HG03045 (cell line): Measurements from ENCODE around the gene NTN4.
"Not testable (repeated sequence)": the region's sequence is repeated elsewhere in the genome, so short reads cannot be mapped to it uniquely, and the experiment has no call there.

ENCODE experiments used
- ATAC-seq: cut with Tn5 transposase; IDR thresholded peaks from one replicate; pipeline ENCODE4 v1.9.1; 2021; ENCODE audit warnings: mild to moderate bottlenecking, moderate library complexity; ENCODE audit not compliant: unreplicated experiment

Gene NTN4

DNA sequence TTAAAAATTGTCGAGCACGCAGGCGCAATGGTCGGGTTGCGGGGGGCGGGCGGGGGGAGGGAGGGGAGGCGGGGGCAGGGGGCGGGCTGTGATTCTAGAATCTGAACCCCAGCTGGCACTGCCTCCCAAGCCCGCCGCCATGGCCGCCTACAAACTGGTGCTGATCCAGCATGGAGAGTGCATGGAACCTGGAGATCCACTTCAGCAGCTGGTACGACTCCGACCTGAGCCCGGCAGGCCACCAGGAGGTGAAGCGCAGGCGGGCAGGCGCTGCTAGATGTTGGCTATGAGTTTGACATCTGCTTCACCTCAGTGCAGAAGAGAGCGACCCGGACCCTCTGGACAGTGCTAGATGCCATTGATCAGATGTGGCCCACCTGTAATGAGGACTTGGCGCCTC lies 118.4 kb downstream of the NTN4 start:
- ATAC-seq = no peak

DNA sequence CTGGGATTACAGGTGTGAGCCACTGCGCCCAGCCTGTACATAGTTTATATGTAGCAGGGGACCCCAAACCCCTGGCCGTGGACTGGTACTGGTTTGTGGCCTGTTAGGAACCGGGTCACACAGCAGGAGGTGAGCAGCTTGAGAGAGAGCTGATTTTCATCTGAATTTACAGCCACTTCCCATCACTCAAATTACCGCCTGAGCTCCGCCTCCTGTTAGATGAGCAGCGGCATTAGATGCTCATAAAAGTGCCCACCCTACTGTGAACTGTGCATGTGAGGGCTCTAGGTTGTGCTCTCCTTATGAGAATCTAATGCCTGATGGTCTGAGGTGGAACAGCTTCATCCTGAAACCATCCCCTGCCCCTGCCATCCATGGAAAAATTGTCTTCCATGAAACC lies 119.3 kb downstream of the NTN4 start:
- ATAC-seq = no peak

DNA sequence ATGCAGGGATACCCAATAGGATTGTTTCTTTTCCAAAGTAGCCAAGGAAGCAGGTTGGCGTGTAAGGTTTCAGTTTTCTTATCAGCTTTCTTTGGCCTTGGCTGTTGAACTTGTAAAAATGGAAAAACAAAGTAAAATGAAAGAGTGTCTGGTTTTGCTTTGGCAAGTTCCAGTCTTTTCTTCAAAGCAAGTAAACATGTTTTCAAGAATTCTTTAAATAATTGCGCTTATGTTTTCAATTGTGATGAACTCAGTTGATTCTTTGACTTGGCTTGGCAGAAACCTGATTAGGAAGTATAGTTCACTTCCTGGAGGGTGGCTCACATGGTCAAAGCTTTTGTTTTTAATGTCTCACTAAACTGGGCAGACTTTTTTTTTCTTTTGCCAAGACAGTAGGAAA lies 127.0 kb downstream of the NTN4 start:
- ATAC-seq = no peak

DNA sequence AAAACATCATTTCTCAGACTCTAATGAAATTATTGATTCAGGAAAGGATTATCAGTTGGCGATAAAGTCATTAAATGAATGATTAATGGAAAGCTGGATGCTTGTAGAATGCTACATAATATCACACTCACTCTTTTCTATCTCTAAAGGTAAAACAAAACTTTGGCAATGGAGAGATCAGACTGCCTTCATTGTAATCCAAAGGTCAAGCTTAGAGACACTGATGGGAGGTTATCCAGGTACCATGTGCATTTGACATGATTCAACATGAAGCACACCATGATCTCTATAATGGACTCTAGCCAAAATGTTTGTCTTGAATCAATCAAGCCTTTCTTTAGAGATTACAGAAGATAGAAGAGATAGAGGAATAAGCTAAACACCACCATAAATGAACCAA lies 129.2 kb downstream of the NTN4 start:
- ATAC-seq = no peak

DNA sequence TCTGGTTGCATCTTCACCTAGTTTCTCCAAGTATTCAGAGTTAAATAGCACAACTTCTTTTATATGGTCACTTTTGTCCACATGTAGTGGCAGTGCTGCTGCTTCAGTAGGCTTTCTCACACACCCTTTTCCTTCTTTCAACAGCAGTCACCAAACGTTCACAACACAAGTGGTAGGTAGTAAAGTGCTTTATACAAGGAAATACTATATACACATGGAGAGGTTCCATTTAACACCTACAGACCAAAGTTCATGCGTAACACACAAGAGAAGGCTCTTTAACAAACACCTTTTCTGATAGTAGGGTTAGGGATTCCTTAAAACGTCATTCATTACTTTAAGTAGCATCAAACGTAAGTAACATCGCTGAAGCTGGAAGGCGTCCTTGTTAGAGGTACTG lies 132.2 kb downstream of the NTN4 start:
- no peak for ATAC-seq

DNA sequence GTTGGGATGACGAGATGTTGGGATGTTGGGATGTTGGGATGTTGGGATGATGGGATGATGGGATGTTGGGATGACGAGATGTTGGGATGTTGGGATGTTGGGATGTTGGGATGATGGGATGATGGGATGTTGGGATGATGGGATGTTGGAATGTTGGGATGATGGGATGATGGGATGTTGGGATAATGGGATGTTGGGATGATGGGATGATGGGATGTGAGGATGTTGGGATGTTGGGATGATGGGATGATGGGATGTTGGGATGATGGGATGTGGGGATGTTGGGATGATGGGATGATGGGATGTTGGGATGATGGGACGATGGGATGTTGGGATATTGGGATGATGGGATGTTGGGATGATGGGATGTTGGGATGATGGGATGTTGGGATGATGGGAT lies 135.9 kb downstream of the NTN4 start:
- not testable (repeated sequence) for ATAC-seq

DNA sequence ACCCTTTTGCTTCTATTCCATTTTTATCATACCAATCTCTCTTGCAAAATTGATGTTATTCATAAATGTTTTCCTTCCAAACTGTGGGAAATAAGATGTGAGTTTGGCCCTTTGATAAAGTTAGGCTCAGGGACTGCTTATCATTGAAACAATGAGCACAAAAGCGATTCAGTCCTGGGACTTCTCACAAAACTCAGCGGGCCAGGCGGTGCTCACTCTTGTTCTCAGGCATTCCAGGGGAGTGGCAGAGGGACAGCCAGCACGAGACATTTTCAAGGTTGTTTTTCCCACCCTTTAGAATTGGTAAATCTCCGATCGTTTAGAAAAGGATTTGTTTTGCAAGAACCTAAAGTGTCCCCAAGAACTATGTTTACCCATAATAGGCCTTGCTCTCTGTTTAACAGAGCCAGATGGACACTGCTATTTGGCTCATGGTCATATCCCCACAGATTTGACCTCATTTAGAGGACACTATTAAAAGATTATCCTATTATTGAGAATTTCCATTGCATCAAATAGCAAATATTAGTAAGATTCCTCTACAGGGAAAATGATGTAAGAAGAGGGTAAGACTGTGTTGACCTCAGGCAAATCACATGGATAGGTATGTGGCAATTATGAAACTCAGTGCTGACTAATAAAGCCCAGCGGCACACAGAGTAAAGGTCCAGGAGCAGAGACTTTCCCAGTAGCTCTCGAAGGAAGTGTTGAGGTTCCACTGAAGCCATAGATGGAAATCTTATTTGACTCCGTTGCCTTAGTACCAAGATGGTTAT lies 136.6 kb downstream of the NTN4 start:
- ATAC-seq = no peak

DNA sequence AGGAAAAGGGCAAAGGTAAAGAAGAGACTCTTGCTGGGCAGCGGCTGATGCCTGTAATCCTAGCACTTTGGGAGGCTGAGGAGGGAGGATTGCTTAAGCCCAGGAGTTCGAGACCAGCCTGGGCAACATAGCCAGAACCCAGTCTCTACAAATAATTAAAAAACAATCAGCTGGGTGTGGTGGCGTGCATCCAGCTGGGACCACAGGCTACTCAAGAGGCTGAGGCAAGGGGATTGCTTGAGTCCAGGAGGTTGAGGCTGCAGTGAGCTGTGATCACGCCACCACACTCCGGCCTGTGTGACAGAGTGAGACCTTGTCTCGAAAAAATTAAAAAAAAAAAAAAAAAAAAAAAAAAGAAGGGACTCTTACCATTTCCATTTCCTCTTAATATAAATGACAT lies 138.9 kb downstream of the NTN4 start:
- no peak for ATAC-seq

DNA sequence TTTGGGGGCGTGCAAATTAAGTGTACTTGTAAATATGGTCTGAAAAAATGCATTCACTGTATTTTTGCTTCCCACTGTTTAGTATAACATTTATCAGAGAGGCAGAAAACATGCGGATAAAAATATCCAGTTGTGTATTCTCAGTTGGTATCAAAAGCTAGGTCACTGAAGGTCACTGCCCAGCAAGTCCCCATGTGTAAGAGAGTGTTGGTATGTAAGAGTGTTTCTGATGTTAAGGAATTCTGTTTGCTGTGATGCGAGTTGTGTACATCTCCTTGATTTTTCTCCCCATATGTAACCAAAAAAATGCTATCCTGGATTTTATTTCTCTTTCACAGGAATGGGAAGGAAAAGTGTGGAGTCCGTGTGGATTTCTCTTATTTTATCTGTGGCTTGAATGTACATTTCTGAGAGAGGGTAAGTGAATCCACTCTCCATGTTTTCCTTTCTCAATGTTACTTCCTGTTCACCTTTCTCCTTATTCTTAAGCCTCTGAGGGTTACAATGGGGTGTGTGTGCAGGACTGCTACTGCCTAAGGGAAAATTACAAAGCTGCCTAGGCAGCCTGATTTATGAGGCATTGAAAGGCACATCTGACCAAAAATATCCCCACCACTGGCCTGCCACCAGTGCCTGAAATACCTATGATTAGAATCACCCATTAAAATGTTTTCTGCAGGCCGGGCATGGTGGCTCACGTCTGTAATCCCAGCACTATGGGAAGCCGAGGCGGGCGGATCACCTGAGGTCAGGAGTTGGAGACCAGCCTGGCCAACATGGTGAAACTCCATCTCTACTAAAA lies 141.4 kb downstream of the NTN4 start:
- ATAC-seq = no peak

DNA sequence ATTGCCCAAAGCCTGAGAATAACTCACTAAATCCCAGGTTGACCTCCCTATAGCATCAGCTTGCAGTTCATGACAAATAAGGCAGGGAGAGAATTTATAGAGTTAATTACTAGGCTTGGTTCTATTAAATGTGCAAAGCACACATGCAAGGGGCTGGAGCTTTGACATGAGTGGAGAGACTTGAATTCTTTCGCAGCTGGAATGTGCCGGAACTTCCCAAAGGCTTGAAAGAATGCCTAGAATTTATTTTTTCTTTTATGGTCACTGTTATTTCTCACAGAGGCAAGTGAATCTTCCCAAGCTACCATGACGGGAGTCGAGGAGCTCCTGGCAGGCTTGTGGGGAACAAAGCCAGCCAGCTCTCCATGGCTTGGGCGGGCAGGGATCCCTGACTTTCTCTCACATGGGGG lies 143.8 kb downstream of the NTN4 start:
- no peak for ATAC-seq

DNA sequence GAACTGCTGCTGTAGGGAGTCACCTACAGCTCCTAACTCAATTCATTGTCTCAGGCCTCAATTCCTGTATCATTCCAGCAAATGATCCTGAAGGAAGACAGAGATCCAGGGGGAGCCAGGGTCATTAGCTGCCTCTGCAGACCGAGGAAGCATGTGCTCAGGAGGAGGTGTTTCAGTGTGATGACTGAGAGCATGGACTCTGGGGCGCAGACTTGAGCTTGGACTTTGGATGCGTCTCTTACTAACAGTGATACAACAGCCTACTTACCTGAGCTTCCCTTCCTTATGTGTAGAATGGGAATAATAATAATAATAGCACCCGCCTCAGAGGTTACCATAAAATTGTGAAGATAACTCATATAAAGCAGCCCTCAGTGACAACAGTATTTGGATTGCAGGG lies 147.3 kb downstream of the NTN4 start:
- ATAC-seq = no peak

DNA sequence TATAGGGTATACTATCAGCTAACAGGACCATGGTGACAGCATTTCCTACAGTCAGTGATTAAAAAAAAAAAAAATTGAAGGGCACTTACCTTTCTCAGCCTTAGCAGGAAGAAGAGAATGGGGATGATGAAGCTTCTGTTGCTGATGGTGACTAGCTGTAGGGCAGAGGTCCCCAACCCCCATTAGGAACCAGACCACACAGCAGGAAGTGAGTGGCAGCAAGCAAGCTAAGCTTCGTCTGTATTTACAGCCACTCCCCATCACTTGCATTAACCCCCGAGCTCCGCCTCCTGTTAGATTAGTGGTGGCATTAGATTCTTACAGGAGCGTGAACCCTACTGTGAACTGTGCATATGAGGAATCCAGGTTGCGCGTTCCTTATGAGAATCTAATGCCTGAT lies 148.0 kb downstream of the NTN4 start:
- no peak for ATAC-seq

DNA sequence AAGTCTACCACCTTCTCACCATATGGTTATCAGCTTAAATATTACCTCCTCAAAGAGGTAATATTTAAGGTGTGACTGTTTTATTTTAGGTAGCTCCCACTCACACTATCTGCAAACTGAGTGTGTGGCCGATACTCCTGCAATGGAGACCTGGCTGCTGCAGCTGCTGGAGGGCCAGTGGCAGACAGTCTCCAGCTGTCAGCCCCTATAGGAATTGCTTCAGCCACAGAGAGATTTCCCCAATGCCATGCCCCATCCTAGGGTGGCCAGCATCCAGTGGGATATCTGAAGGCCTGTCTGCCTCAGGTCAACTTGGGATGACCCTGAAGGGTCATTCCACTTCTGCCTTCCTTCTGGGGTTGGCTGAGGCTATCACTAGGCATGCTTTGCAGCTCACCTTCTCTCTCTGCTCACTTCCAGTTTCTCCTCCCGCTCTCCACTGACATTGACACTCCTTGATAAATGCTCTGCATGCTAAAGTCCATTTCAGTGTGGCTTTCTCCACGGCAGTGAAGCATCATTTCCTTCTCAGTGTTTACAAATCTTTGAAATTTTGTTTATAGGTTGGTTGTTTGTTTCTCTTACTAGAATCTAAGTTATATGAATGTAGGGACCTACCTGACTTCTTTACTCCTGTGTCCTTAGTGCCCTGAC lies 149.1 kb downstream of the NTN4 start:
- ATAC-seq = no peak

DNA sequence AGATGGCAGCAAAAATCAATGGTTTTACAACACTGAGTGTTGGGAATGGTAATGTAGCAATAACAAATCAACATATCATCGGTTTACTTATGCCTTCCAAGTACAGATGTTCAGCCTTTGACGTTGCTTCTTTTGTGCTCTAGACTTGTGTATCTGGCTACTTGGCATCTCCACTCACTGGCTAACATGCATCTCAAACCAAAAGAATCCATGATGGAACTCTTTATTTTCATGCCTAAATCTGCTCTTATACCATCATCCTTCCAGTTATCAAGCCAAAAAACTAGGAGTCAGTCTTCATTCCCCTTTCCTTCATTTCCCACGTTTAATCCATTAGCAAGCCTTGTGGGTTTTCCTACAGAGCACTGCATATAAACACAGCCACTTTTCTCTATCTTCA lies 150.0 kb downstream of the NTN4 start:
- ATAC-seq = no peak

DNA sequence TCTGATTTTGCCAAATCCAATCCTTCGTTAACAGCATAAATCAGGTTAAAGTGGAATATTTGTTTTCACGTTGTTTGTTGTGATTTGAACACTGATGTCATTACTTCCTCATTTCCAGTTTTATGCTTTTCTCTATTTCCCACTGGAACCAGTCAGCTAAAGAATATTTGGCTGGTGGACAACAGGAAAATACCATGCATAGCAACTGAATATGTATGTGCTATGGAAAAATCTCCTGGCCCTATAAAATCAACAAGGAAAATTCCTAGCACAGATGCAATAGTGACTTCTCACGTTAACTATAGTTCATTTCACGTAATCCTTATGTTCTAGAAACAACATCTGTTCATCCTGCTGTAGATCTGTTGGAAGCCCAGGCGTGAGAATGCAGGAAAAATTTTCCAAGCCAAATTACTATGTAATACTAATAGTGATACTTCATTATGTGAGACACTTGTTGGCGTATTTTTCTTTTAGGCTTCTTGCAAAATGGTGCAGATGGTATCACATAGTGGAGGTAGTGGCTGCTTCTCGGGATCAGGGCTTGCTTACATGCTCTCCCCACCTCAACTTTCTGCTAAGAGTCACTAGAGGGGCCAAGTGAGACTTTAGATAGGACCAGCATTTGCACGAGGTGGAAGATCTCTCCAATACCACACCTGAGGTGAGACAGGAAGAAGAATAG lies 153.0 kb downstream of the NTN4 start:
- ATAC-seq = no peak

DNA sequence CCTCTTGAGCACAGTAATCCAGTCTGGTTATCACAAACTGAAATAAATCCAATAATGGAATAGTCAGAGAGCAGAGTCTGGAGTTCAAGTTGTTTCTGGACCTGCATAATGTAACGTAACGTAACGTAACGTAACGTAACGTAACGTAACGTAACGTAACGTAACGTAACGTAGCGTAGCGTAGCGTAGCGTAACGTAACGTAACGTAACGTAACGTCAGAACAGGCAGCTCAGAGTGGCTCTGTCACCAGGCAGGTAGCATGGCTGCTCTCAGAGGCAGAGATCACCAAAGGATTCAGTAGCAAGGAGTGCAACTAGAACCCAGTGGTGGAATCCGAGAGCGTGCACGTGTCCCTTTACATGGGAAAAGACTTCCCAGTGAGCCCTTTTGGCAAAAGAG lies 153.6 kb downstream of the NTN4 start:
- no peak for ATAC-seq

DNA sequence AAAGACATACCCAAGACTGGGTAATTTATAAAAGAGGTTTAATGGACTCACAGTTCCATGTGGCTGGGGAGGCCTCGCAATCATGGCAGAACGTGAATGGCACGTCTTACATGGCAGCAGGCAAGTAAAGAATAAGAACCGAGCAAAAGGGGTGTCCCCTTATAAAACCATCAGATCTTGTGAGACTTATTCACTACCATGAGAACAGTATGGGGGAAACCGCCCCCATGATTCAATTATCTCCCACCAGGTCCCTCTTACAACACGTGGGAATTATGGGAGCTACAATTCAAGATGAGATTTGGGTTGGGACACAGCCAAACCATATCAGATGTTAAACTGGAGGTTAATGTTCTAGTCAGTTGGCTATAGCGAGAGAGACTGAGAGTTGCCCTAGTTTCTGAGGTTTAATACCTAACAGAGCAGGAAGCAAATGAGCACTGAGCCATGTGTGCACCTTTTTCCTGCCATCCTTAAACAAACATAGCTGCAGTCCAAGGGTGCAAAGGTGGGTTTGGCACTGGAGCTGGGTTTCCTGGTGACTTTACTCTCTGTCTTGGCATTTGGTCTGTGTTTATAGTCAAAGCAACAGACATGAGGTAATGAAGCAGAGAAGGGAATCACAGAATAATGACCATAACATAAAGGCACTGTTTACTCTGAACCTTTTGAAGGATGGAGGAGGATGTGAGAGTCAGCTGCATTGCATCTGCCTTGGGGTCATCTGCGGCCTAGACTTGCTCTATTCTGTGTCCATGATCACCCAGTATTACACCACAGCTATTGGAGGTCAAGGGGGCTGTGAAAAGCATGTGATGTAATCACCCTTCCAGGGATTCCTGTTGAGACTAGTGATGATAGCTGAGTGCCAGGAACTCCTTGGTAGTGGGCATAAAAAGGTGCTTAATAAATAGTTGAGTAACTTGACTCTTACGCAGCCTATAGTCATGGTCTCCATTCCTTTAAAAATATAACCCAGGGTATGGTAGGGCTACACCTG lies 155.6 kb downstream of the NTN4 start:
- no peak for ATAC-seq

DNA sequence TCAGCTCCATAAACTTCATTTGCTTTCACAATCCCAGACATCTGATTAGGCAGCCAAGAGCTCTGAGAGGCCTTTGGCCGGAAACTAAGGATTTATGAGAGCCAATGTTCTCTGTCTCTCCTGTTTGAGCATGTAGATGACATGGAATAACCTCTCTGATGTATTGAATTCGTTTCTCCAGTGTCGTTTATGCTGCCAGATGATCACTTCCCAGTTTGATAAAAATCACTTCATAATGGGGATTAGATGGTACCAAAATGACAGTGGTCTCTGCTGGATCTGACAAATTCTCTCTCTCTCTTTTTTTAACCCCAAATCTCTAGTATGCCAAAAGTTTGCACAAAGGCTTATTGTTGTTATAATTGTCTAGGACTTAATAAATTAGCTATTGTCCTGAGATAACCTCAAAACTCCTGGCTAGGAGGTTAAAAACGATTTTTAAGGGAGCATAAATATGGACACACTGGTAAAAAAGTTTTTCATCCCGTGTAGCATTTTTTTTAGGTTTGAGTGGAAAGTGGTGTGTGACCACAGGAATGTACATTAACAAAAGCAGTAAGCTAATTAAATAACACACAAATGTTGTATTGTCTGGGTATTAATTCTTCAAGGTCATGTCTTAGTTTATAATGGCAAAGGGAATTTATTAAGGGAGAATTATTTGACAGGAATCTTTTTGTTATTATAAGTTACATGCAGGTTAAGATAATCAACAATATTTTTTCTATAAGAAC lies 156.7 kb downstream of the NTN4 start:
- ATAC-seq = no peak

DNA sequence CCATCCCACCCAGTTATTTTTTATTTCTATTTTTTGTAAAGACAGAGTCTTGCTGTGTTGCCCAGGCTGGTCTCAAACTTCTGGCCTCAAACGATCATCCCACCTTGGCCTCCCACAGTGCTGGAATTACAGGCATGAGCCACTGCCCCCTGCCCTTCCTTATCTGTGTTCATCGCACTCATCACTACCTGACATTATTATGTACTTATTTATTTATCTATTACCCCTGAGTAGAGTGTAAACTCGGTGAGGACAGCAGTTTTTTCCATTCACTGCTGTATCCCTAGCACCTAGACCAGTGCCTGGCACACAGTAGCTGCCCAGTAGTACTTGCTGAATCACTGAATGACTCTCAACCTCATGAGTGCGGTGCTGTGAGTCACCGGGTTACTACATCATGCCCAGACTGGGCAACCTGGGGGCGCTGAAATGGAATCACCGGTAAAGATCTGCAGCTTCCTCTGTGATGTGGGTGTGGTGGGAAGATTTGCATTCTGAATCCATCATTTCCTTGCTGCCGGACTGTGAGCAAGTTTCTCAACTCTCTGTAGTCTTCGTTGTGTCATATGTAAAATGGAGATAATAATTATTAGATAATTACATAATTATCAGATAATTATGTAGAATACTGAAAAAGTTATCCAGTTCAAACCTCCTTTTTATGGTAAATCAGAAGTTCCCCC lies 157.4 kb downstream of the NTN4 start:
- ATAC-seq = no peak
